Stomach (tissue), 4 donors: Measurements from ENCODE around the gene TERC.

ENCODE experiments used
- POLR2A ChIP-seq, 4 donors: fragments of 450-650 bp; IDR thresholded peaks; one replicate each; pipeline ENCODE4 v1.6.1; 2016; ENCODE audit warnings: antibody characterized with exemption in 4 of 4, control low read depth in 2 of 4, mild to moderate bottlenecking in 1 of 4, moderate library complexity in 1 of 4
- TF ChIP-seq, protein P1 (sequence below), 7 experiments: fragments of 450-650 bp in 4 of 7; fragments of 200-600 bp in 3 of 7; sonication (generic) in 3 of 7; IDR thresholded peaks; one replicate each; pipeline ENCODE4 v1.5.1; 2016 to 2019; ENCODE audit warnings: antibody characterized with exemption in 7 of 7, control low read depth in 2 of 7, mild to moderate bottlenecking in 1 of 7

DNA sequence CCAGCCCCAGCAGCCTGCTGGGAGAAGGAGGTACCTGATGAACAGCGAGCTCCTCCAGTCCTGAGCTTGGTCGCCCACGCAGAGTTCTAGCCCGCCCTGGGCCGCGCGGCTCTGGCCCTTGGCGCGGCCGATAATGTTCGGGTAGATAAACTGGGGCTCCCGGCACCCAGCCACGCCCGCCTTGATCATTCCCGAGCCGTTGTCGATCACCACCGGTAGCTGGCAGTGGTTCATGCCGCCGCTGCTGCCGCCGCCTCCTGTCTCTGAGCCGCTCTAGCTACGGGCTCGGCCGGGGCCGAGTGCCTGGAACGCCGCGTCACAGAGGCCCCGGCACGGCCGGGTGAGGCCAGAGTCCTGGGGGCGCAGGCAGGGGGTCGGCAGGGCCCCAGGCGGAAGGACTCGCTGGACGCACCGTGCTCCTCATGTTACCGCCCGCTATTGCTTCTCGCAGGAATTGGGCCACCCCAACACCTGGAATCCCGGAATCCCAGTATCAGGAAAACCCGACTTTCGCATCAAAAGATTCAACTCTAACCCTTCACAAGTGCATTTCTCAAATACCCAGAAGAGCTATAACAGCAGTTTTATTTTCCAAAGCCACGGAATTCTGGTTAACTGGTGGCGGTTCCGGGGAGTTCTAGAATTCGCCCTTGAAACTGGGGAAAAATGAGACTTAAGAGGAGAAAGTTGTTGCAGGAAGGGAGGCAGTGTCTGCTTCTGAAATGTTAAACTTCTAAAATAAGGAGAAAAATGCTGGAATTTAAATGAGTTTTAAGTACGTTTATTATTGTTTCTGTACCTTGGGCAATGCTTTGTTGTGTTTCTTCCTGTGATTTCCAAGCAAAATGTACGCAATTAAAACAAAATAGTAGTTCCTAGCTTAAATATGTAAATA is 4.7 kb upstream of the TERC start, which contains the start of gene ACTRT3:
- TF ChIP-seq, protein P1, sequence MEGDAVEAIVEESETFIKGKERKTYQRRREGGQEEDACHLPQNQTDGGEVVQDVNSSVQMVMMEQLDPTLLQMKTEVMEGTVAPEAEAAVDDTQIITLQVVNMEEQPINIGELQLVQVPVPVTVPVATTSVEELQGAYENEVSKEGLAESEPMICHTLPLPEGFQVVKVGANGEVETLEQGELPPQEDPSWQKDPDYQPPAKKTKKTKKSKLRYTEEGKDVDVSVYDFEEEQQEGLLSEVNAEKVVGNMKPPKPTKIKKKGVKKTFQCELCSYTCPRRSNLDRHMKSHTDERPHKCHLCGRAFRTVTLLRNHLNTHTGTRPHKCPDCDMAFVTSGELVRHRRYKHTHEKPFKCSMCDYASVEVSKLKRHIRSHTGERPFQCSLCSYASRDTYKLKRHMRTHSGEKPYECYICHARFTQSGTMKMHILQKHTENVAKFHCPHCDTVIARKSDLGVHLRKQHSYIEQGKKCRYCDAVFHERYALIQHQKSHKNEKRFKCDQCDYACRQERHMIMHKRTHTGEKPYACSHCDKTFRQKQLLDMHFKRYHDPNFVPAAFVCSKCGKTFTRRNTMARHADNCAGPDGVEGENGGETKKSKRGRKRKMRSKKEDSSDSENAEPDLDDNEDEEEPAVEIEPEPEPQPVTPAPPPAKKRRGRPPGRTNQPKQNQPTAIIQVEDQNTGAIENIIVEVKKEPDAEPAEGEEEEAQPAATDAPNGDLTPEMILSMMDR (IDR thresholded peaks at IDR 0.05): no peak
- peak in 1 of 4 donors; percentile 6 for TF ChIP-seq POLR2A (IDR thresholded peaks at IDR 0.05)
